DMS 273 (cell line): ENCODE results near the gene GLRX5.
"Not testable (repeated sequence)": the region's sequence is repeated elsewhere in the genome, so short reads cannot be mapped to it uniquely, and the experiment has no call there.

ENCODE experiments used
- DNase-seq: peaks from one replicate; lab custom pipeline; 2025; ENCODE audit not compliant: unreplicated experiment; lab: John Stamatoyannopoulos, UW

The GLRX5 gene

GRCh38 chr14:95549656-95550585, 15.1 kb downstream of the GLRX5 start:
- DNase-seq = no peak

- no peak for DNase-seq
Observed at GRCh38 chr14:95551435-95551834, 16.6 kb downstream of the GLRX5 start.

- no peak for DNase-seq
Observed at GRCh38 chr14:95553141-95553540, 18.3 kb downstream of the GLRX5 start.

- no peak for DNase-seq
Observed at GRCh38 chr14:95555053-95555452, 20.2 kb downstream of the GLRX5 start.

- no peak for DNase-seq
Observed at GRCh38 chr14:95557291-95557690, 22.4 kb downstream of the GLRX5 start.

GRCh38 chr14:95557832-95558231, 23.0 kb downstream of the GLRX5 start:
- no peak for DNase-seq

GRCh38 chr14:95559203-95559602, 24.4 kb downstream of the GLRX5 start:
- no peak for DNase-seq

GRCh38 chr14:95561001-95561412, 26.2 kb downstream of the GLRX5 start:
- DNase-seq = peak; percentile 95

GRCh38 chr14:95562892-95563685, 28.2 kb downstream of the GLRX5 start:
- no peak for DNase-seq

- DNase-seq = peak; percentile 38
Observed at GRCh38 chr14:95564060-95564459, 29.2 kb downstream of the GLRX5 start.

GRCh38 chr14:95569440-95569839, 34.6 kb downstream of the GLRX5 start:
- DNase-seq = no peak

- no peak for DNase-seq
Observed at GRCh38 chr14:95573313-95573712, 38.5 kb downstream of the GLRX5 start.

GRCh38 chr14:95575840-95576473, 41.1 kb downstream of the GLRX5 start:
- no peak for DNase-seq

- DNase-seq = no peak
Observed at GRCh38 chr14:95577067-95577800, 42.4 kb downstream of the GLRX5 start.

GRCh38 chr14:95577870-95578269, 43.0 kb downstream of the GLRX5 start:
- DNase-seq = no peak

- DNase-seq = not testable (repeated sequence)
Observed at GRCh38 chr14:95583836-95584617, 49.2 kb downstream of the GLRX5 start.

- DNase-seq = no peak
Observed at GRCh38 chr14:95585953-95586620, 51.2 kb downstream of the GLRX5 start.

- DNase-seq = not testable (repeated sequence)
Observed at GRCh38 chr14:95591182-95591581, 56.3 kb downstream of the GLRX5 start.
